Activated CD8-positive, alpha-beta memory T cell treated with anti-CD3 and anti-CD28 coated beads, Interleukin-2, amount 10 ng/mL, durations not matched to agents 7 days and 5 days (primary cell): Measurements from ENCODE around the gene CDKAL1. TPM values are rescaled to one million over a fixed set of nuclear protein-coding genes. Genes with fewer than 3 reads are reported as not detected.
"Not testable (repeated sequence)": the region's sequence is repeated elsewhere in the genome, so short reads cannot be mapped to it uniquely, and the experiment has no call there.

Source experiments
- ATAC-seq: fragments of 150-1000 bp; cut with Tn5 transposase; one replicate; pipeline ENCODE4 v1.10.0; 2021; ENCODE audit warnings: moderate library complexity
- CTCF ChIA-PET: fragments of 350-600 bp; sonication (Branson Sonifier 250); formaldehyde crosslinking; loops from one replicate; lab custom pipeline; 2021; ENCODE audit warnings: antibody characterized with exemption; lab: Charles Lee
- DNase-seq: peaks from one replicate; pipeline ENCODE4 v3.0.0-alpha.2; 2020
- H3K27ac Mint-ChIP-seq: one replicate; pipeline ENCODE4 v1.8.0; 2021; ENCODE audit warnings: mild to moderate bottlenecking, mixed read lengths
- H3K27me3 Mint-ChIP-seq: one replicate; pipeline ENCODE4 v1.8.0; 2021; ENCODE audit warnings: mixed read lengths
- H3K36me3 Mint-ChIP-seq: one replicate; pipeline ENCODE4 v1.8.0; 2021; ENCODE audit warnings: mild to moderate bottlenecking, mixed read lengths
- H3K4me1 Mint-ChIP-seq: one replicate; pipeline ENCODE4 v1.8.0; 2021; ENCODE audit warnings: mixed read lengths
- H3K4me3 Mint-ChIP-seq: one replicate; pipeline ENCODE4 v1.8.0; 2021; ENCODE audit warnings: mild to moderate bottlenecking, moderate library complexity, mixed read lengths
- H3K9me3 Mint-ChIP-seq: one replicate; pipeline ENCODE4 v1.8.0; 2022; ENCODE audit warnings: low read depth, mixed read lengths
- total RNA-seq, 2 experiments: library from RNA; stranded (reverse); gene quantifications; one replicate each; pipeline ENCODE4 v1.2.3, GENCODE V29; 2021

Gene CDKAL1
- total RNA-seq, 2 experiments from 2014 or later, result 27.9 to 30.0 TPM

DNA sequence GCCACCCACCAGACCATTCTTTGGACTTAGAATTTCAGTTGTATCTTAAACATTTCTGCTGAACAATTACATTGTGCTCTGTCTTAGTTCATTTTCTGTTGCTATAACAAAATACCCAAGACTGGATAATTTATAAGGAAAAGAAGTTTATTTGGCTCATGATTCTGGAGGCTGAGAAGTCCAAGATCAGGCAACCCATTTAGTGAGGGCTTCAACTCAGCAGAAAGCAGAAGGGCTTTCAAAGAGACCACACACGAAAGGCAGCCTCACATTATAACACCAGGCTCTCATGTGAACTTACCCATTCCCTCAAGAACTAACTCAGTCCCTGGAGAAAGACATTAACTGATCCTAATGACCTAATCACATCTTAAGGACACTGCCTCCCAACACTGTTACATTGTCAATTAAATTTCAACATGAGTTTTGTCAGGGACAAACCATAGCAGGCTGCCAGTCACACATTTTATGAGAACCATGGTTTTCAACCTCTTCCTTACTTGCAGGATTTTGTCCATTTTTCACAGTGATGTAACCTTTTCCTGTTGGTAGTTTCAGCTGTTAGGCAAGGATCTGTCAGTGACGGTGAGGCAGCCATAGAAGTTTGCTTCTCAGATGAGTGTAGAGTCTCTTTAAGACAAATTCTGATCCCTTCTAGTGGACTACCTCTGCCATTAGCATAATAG, 659.7 kb downstream of the CDKAL1 start:
- Mint-ChIP-seq H3K9me3 (no peaks in the 10 kb centered on the region), H3K27ac (no peak overlapping the region), H3K4me1 (peaks cover 25% of the 10 kb centered on the region), H3K27me3 (no peaks in the 10 kb centered on the region), H3K36me3 (peaks cover 7% of the 10 kb centered on the region), H3K4me3 (no peak overlapping the region)
- DNase-seq (no peak), ATAC-seq (no peak)
- CTCF ChIA-PET, result no interaction called here

DNA sequence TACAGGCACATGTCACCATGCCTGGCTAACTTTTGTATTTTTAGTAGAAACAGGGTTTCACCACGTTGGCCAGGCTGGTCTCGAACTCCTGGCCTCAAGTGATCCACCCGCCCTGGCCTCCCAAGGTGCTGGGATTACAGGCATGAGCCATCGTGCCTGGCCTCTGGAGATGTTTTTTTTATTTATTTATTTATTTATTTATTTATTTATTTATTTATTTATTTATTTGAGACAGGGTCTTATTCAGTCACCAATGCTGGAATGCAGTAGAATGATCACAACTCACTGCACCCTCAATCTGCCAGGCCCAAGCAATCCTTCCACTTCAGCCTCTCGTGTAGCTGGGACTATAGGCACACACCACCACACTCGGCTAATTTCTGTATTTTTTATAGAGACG, 661.0 kb downstream of the CDKAL1 start:
- H3K4me3 Mint-ChIP-seq, CTCF ChIA-PET, H3K9me3 Mint-ChIP-seq, H3K27ac Mint-ChIP-seq, ATAC-seq, DNase-seq, H3K36me3 Mint-ChIP-seq, H3K27me3 Mint-ChIP-seq: not testable (repeated sequence)
- peaks cover 25% of the 10 kb centered on the region for H3K4me1 Mint-ChIP-seq

DNA sequence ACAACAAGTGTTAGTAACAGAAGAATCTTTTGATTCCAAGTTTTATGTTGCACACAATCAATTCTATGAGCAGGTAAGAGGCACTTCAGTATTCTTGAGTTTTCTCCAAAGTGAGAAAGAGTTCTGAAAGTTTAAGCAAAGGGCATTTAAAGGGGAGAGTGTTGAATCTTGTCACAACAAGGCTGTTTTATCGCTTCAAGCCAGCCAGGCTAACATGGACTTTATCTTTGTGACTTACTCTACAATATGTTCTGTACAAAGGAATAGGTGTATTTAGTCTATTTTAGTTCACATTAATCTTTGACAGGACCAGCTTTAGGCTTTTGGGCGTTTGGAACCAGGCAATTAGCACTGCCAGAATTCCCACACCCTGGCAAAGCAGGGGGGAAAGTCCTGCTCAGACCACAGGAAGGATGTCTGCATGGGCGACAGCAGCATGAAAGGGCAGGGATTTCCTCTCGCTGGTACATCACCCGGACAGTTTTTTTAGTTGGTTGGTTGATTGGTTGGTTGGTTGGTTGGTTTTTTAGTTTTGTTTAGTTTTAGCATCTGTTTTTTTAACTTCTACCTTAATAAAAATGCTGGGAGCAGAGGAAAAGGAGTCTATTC, 663.9 kb downstream of the CDKAL1 start:
- Mint-ChIP-seq H3K4me1 (peaks cover 11% of the 10 kb centered on the region), H3K27ac (no peak overlapping the region), H3K27me3 (no peaks in the 10 kb centered on the region), H3K36me3 (peaks cover 7% of the 10 kb centered on the region), H3K4me3 (no peak overlapping the region), H3K9me3 (no peaks in the 10 kb centered on the region)
- CTCF ChIA-PET, result no interaction called here
- DNase-seq, result no peak
- ATAC-seq, result no peak

DNA sequence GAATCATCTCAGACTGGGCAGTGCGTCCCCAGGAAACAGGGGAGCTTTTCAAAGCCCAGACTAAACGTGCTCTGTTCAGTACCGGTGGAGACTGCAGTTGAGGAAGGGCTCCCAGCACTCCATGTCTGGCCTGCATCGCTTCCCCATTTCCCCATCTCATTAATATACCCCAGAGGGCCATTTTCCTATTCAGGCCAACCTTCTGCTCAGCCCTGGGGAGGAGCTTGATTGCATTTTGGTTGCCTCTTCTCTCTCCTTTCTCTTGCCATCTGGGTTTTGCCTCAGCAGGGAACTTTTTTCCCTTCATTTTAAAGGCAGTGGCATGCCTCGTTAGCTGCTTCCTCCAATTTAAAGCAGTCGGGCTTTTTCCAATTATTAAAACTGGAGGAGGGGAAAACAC, 665.0 kb downstream of the CDKAL1 start:
- H3K27ac Mint-ChIP-seq, result no peak overlapping the region
- ATAC-seq (no peak), DNase-seq (no peak)
- H3K4me1 Mint-ChIP-seq, result peaks cover 8% of the 10 kb centered on the region
- H3K27me3 Mint-ChIP-seq, result no peaks in the 10 kb centered on the region
- CTCF ChIA-PET, result no interaction called here
- no peak overlapping the region for H3K4me3 Mint-ChIP-seq
- H3K36me3 Mint-ChIP-seq, result peaks cover 6% of the 10 kb centered on the region
- no peaks in the 10 kb centered on the region for H3K9me3 Mint-ChIP-seq

DNA sequence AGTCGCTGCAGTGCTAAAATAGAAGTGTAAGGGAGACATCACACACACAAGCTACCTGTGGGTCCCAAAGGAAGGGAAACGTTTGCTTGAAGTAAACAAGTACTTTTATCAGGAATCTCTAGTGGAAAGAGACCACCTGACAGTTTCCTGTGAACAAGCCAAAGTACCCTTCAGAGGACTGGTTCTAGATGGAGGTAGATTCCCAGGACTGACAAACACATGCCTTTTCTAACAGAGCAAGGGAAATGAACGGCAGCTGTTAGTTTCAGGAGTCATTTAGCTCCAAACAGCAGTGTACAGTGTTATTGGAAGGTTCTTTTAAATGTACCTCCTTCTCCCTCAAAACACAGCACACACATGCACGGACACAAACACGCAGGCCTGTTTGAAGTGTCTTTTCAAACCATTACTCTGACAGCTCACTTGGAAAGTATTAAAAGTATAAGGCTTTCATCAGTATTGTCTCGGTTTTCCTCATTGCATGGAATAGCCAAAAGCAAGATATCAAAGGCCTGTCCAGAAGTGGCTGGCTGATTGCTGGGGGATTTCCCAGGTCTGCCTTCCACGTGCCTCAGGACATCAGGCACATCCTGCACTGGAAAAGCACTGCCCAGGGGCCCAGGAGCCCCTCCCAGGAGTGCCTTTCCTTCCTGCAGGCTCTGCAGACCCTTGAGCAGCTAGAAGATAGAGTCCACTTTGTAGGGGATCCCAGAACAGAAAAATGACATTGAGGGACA, 666.0 kb downstream of the CDKAL1 start:
- H3K36me3 Mint-ChIP-seq, result peaks cover 14% of the 10 kb centered on the region
- no peaks in the 10 kb centered on the region for H3K27me3 Mint-ChIP-seq
- H3K9me3 Mint-ChIP-seq, result no peaks in the 10 kb centered on the region
- CTCF ChIA-PET, result interaction anchor here (1.0 kb wide), 1 partner anchor 10 kb away, joined by 3 read pairs; no protein-coding TSS in a partner anchor
- no peak overlapping the region for H3K27ac Mint-ChIP-seq
- DNase-seq (no peak), ATAC-seq (no peak)
- H3K4me1 Mint-ChIP-seq, result peaks cover 5% of the 10 kb centered on the region
- no peak overlapping the region for H3K4me3 Mint-ChIP-seq

DNA sequence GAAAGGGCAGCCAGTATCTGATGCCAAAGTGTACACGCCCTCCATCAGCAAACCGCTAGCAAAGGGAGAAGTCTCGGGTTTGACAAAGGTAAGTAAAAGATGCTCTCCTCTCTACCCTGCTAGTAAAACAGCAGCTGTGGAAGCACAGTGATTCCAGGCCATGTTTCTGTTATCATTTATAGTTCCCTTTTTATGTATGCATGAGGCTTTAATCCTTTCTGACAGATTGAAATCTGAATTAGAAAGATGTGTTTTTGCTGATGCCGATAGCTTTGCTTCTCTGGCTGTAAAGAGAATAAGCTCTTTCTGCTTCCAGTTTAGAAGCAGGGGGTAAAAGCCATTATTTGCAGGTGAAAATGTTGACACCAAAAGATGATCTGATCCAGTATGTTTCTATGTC, 666.9 kb downstream of the CDKAL1 start:
- DNase-seq (no peak), ATAC-seq (no peak)
- no peak overlapping the region for H3K4me3 Mint-ChIP-seq
- CTCF ChIA-PET, result interaction anchor here (1.0 kb wide), 1 partner anchor 11 kb away, joined by 3 read pairs; no protein-coding TSS in a partner anchor
- H3K36me3 Mint-ChIP-seq, result peaks cover 17% of the 10 kb centered on the region
- H3K4me1 Mint-ChIP-seq, result peaks cover 5% of the 10 kb centered on the region
- H3K27me3 Mint-ChIP-seq, result no peaks in the 10 kb centered on the region
- no peak overlapping the region for H3K27ac Mint-ChIP-seq
- no peaks in the 10 kb centered on the region for H3K9me3 Mint-ChIP-seq

DNA sequence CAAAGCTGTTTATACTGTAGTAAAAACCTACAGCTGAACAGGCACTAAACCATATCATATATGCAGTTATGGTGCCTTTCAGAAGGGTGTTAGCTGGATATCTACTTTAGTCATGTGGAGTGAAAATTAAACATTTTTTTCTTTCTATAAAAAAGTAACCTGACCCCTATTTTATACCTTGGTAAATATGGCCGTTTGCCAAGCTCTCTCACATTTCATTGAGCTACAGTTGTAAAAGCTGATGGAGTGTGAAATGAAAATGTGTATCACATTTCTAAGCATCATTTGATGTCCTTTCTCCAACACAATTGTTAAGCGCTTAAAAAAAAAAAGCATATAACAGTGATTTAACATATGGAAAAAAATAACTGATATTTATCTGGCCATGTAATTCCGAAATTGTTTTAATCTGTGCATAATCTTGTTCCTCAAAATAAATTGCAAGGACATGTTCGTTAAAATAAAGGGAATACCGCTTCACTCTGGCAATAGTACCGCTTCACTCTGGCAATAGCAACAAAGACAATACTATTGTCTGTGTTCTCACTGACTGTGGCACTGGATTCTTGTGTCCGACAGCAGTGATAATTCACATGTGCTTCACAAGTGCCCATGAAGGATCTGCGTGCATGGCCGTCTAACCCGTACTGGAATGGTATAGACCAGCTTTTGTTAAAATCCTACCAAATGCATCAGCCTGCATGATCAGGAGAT, 667.5 kb downstream of the CDKAL1 start:
- Mint-ChIP-seq H3K36me3 (peaks cover 20% of the 10 kb centered on the region), H3K27ac (no peak overlapping the region), H3K4me3 (no peak overlapping the region), H3K27me3 (no peaks in the 10 kb centered on the region), H3K4me1 (peaks cover 5% of the 10 kb centered on the region), H3K9me3 (no peaks in the 10 kb centered on the region)
- ATAC-seq (no peak), DNase-seq (no peak)
- CTCF ChIA-PET, result interaction anchor here (0.7 to 1.0 kb wide), 2 partner anchors 12 to 37 kb away, joined by 3 read pairs; no protein-coding TSS in a partner anchor

DNA sequence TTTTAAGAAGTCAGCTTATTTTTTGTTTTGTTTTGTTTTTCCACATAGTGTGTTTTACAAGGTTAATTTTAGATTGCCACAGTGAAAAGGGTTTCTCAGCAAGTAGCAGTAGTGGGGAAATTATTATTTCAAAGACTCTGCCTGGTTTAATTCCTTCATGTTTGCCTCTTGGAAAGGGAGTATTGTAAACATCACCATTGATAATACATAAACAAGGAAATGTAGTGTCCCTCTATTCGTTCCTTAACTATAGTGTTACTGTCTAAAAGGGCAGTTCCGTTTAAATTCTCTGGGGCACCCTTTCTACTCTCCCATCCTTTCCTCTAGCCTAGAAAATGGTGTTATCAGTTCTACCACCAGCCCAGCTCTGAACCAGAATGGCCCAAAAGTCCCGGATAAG, 668.3 kb downstream of the CDKAL1 start:
- peaks cover 5% of the 10 kb centered on the region for H3K4me1 Mint-ChIP-seq
- H3K36me3 Mint-ChIP-seq, result peaks cover 21% of the 10 kb centered on the region
- no peaks in the 10 kb centered on the region for H3K27me3 Mint-ChIP-seq
- DNase-seq (no peak), ATAC-seq (no peak)
- H3K27ac Mint-ChIP-seq, result no peak overlapping the region
- no peak overlapping the region for H3K4me3 Mint-ChIP-seq
- CTCF ChIA-PET, result interaction anchor here (0.7 kb wide), 1 partner anchor 38 kb away, joined by 3 read pairs; no protein-coding TSS in a partner anchor
- H3K9me3 Mint-ChIP-seq, result no peaks in the 10 kb centered on the region

DNA sequence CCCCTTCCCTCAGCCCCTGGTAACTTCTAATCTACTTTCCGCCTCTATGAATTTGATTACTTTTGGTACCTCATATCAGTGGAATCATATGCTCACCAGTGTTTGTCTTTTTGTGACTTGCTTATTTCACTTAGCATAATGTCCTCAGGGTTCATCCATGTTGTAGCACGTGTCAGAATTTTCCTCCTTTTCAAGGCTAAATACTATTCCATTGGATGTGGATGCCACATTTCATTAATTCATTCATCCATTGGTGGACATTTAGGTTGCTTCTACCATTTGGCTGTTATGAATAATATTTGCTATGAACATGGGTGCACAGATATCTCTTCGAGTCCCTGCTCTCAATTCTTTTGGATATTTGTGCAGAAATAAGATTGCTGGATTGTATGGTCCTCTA, 670.7 kb downstream of the CDKAL1 start:
- CTCF ChIA-PET, result no interaction called here
- Mint-ChIP-seq H3K9me3 (no peaks in the 10 kb centered on the region), H3K27me3 (no peaks in the 10 kb centered on the region), H3K4me1 (no peaks in the 10 kb centered on the region), H3K36me3 (peaks cover 19% of the 10 kb centered on the region), H3K27ac (no peak overlapping the region), H3K4me3 (no peak overlapping the region)
- no peak for DNase-seq
- no peak for ATAC-seq

DNA sequence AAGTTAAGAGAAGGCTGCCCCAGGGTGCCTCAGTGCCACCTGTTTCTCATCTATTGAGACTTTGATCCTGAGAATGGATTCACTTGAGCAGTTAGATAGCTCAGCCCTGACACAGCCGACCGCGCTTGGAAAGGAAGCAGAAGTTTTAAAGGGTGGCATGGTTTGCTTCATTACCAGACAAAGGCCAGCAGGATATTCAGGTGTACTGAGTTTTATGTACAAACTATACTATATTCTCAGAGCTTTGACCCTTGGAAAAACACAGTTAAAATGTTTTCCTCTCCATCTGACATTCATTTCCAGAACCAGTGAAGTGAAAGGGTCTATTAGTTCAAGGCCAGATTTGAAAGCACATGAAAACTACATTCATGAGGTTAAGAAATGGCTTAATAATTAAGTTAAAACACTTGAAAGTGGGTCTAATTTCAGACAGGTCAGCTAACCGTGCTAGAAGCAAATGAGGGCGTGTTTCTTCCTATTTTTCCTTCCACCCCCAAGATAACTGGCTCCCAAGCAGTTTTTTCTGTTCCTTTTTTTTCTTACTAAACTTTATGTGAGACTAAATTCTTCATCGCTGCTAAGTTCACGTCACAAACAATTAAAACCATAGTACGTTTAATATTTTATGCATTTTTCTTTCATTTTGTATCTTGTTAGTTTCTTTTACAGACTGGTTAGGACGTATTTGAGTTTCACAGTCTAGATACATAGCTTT, 674.0 kb downstream of the CDKAL1 start:
- Mint-ChIP-seq H3K27ac (no peak overlapping the region), H3K9me3 (no peaks in the 10 kb centered on the region), H3K4me1 (no peaks in the 10 kb centered on the region), H3K36me3 (peaks cover 27% of the 10 kb centered on the region), H3K27me3 (no peaks in the 10 kb centered on the region), H3K4me3 (no peak overlapping the region)
- CTCF ChIA-PET, result no interaction called here
- DNase-seq, result no peak
- no peak for ATAC-seq

DNA sequence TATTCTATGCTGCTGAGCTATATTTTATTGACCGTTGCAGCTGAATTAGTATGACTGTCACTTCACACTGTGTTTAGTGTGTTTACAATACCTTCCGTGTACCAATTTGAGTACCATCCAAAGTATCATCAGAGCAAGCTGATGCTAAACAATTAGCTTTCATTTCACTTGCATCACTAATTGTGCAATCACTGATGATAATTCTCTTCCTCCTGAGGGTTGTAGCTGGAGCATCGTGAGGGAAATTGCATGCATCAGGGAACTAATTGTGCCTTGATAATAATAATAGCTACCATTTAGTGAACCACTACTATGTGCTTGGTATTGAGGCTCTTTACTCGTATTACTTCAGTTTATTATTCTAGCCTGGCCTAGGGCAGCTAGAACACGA, 674.5 kb downstream of the CDKAL1 start:
- no peaks in the 10 kb centered on the region for H3K4me1 Mint-ChIP-seq
- no peaks in the 10 kb centered on the region for H3K9me3 Mint-ChIP-seq
- CTCF ChIA-PET, result no interaction called here
- H3K4me3 Mint-ChIP-seq, result no peak overlapping the region
- no peak overlapping the region for H3K27ac Mint-ChIP-seq
- DNase-seq (no peak), ATAC-seq (no peak)
- H3K27me3 Mint-ChIP-seq, result no peaks in the 10 kb centered on the region
- H3K36me3 Mint-ChIP-seq, result peaks cover 25% of the 10 kb centered on the region

DNA sequence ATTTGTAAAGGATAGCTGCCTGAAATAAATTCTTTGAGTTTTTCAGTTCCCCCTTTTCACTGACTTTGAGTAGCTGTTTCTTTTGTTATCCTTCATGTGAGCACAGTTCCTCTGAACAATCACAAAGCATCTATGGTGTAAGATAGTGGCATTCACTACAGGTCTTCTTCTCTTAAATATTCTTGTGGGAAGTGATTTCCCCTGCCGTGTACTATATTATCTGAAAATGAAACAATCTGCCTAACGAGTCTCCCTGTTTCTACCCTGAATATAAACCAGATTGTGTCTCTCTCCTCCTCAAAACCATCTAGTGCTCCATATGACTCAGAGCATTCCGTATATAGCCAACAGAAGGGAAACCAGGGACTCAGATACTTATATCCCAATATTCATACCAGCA, 679.2 kb downstream of the CDKAL1 start:
- peaks cover 11% of the 10 kb centered on the region for H3K36me3 Mint-ChIP-seq
- H3K27me3 Mint-ChIP-seq, result no peaks in the 10 kb centered on the region
- no peaks in the 10 kb centered on the region for H3K4me1 Mint-ChIP-seq
- H3K9me3 Mint-ChIP-seq, result peaks cover 1% of the 10 kb centered on the region
- H3K4me3 Mint-ChIP-seq, result no peak overlapping the region
- DNase-seq (no peak), ATAC-seq (no peak)
- H3K27ac Mint-ChIP-seq, result no peak overlapping the region
- CTCF ChIA-PET, result no interaction called here
